HL-60 (cell line): ENCODE results near the gene RNF133.

Experiments used
- DNase-seq, 2 experiments: peaks; one replicate each; pipeline ENCODE4 v3.0.0-alpha.2; 2010 to 2020; ENCODE audit warnings: low read depth in 1 of 2, low spot score in 1 of 2
- H3K27ac ChIP-seq: fragments of 250-450 bp; sonication (Bioruptor Pico); replicated peaks from 2 replicates; pipeline ENCODE4 v1.5.1; 2020; ENCODE audit warnings: mild to moderate bottlenecking, moderate library complexity
- H3K27me3 ChIP-seq: fragments of 250-450 bp; sonication (Bioruptor Pico); 2 replicates; pipeline ENCODE4 v1.5.1; 2021; ENCODE audit warnings: mild to moderate bottlenecking, moderate library complexity; ENCODE audit not compliant: insufficient read depth, poor library complexity, severe bottlenecking
- H3K4me3 ChIP-seq: replicated peaks from 2 replicates; pipeline ENCODE4 v1.5.1; 2011; ENCODE audit warnings: mild to moderate bottlenecking, control low read depth, low read length; ENCODE audit not compliant: insufficient read depth
- CTCF ChIP-seq: IDR thresholded peaks from one replicate; pipeline ENCODE4 v1.5.1; 2011; ENCODE audit warnings: low read length, control low read depth, inconsistent platforms; ENCODE audit not compliant: insufficient read depth
- GABPA ChIP-seq: IDR thresholded peaks from 2 replicates; pipeline ENCODE4 v1.6.1; 2012; ENCODE audit warnings: low read depth
- POLR2AphosphoS5 ChIP-seq: IDR thresholded peaks from 2 replicates; pipeline ENCODE4 v1.6.1; 2012; ENCODE audit warnings: low read depth
- REST ChIP-seq: IDR thresholded peaks from 2 replicates; pipeline ENCODE4 v1.6.1; 2012; ENCODE audit warnings: low read depth; ENCODE audit not compliant: insufficient replicate concordance
- SPI1 ChIP-seq: IDR thresholded peaks from 2 replicates; pipeline ENCODE4 v1.6.1; 2012; ENCODE audit warnings: low read depth, mild to moderate bottlenecking, borderline replicate concordance

RNF133 gene

GRCh38 chr7:122652876-122653275 is 46.0 kb downstream of the RNF133 start:
- Histone ChIP-seq H3K27ac (no peak overlapping the region), H3K4me3 (no peak overlapping the region), H3K27me3 (no peaks in the 10 kb centered on the region)
- DNase-seq, result no peak
- TF ChIP-seq GABPA, result no peak
- TF ChIP-seq CTCF, result no peak
- TF ChIP-seq SPI1, result no peak
- no peak for TF ChIP-seq POLR2AphosphoS5
- TF ChIP-seq REST, result no peak

- no peak overlapping the region for H3K27ac ChIP-seq
Observed at GRCh38 chr7:122651451-122651850, 47.5 kb downstream of the RNF133 start.

More at GRCh38 chr7:122651451-122651850, 47.5 kb downstream of the RNF133 start:
- Histone ChIP-seq H3K4me3 (no peak overlapping the region), H3K27me3 (no peaks in the 10 kb centered on the region)
- DNase-seq, result no peak
- TF ChIP-seq REST (no peak), POLR2AphosphoS5 (no peak), GABPA (no peak), CTCF (no peak), SPI1 (no peak)
